ENCODE results near the gene ACBD7.

Gene ACBD7

DNA sequence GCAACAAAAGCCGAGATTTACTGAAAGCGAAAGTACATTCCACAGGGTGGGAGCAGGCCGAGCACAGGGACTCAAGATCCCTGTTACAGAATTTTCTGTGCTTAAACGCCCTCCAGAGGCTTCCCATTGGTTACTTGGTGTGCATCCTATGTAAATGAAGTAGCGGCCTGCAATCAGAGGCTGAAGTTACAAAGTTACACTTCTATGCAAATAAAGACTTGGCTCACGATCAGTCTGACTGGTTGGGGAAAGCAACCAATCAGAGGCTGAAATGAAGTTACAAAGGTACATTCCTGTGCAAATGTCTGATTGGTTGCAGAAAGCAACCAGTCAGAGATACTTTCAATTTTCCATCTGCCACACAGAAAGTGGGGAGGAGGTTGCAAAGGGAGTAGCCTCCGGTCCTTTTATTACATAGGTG is 4.1 kb downstream of the ACBD7 start:
- no peak for DNase-seq

DNA sequence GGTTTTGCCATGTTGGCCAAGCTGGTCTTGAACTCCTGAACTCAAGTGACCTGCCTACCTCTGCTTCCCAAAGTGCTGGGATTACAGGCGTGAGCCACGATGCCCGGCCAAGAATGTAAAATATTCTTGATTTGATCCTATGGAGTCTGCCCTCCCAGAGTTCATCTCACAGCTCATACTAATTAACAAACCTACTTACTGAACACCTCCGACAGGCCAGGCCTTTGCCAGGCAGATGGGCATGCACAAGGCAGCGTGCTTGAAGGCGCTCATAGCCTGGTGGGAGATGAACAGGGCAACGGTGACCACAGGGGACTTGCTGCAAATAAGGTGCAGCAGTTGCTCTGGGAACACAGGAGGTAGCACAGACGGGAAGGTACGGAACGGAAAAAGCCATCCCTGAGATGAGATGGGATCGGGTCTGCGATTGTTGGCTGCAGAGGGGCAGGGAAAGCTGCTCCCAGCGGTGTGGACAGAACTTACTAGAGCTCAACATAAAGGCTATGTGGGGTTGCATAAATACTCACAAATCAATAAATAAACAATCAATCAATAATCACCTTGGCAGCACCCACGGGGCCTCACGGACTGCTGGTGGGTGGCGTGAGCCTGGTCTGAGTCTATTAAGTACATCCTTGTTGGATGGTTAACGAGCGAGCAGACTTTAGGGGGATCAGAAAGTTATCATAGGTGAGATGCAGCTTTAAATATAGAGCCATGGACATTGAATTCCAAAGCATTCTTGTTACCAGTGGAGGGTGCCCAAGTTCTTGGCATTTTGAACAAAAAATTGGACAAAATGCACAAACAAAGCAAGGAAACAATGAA is 4.7 kb downstream of the ACBD7 start:
- DNase-seq, result no peak

DNA sequence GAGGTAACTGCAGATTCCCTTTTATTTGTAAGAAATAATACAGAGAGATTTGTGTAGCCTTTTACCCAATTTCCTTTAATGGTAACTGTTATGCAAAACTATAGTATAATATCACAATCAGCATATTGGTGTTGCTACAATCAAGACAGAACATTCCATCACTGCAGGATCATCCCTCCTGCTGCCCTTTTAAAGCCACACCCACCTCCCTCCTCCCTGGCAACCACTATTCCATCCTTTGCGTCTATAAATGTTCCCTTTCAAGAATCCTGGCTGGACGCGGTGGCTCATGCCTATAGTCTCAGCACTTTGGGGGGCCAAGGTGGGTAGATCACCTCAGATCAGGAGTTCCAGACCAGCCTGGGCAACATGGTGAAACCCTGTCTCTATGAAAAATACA is 13.2 kb downstream of the ACBD7 start:
- DNase-seq, result no peak

DNA sequence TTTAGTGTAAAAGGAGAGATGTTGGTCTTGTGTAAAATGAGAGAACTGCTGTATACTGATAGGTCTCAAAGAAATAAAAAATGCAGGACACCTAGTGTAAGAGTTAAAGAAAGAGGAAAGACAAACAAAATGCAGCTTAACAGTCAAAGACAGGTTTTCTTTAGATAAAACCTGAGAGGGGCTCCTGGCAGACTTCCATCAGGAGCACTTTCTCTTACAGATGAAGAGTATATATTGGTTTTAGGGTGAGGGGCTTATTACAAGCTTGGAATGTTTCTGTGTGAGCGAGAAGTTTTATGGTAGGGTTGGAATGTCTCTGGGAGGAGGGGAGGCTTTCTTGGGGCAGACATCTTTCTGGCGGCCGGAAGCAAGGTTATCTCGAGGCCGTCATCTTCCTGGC is 16.2 kb downstream of the ACBD7 start:
- no peak for DNase-seq

DNA sequence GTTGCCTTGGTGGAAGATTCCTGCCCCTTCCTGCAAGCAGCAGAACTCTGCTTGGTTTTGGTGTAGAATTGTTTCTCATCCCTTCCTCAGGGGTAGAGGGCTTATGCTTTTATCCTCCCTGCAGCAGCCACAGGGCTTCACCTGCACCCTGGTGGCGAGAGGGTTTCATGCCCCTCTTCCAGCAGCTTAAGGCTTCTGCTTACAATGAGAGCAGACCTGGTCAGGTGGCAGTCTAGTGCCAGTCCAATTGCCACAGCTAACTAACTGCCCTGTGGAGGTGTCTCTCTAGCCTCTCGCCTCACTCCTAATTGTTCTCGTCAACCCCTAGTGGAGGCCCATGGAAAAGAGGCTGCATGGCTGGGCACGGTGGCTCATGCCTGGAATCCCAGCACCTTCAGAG is 19.3 kb downstream of the ACBD7 start:
- no peak for DNase-seq

DNA sequence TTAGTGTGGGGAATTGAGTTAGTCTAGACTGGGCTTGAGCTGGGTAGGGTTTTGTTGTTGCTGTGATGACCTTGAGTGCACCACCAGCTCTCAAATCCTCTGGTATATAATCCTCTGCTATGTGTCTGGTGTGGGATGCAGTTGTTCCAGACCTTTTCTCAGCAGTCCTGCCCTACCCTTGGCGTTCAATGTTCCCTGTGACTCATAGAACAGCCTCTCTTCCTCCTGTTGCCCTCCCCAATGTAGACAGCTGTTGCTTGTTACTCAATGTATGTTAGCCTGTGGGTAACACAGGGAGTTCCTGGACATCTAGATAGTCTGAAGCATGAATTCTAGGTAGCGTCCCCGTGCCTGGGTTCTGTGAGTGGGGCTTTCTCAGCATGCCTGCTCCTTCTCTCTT is 19.8 kb downstream of the ACBD7 start:
- DNase-seq, result no peak

DNA sequence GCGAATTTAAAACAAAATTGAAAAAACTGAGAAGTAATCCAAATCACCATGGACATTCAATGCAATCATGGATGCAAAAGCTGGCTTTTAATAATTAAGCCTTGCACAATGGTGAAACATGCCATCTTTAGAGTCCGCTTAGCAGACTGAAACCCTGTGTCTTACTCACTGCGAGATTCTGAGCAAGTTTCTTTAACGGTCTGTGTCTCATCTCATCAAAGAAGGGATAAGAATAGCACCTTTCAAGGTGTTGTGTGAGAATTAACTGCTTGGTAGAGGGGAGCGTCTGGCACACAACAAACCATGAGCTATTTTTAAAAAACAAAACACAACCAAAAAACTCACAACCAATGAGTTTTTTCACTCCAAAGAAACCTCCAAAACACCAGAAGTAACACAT is 21.4 kb downstream of the ACBD7 start:
- no peak for DNase-seq

DNA sequence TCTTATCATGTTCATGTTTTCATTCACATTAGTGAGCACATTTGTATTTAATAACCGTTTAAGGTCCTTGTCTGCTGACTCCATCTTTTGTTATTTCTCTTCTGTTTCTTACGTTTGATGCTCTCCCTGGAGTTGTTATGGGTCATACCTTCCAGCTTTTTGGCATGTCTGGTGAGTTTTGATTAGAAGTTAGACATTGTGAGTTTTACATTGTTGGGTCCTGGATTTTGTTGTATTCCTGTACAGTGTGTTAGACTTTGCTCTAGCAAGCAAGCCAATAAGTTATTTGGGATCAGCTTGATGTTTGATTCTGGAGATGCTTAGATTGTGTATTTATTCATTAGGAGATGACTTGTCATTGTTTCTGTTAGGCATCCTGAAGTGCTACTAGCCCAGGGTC is 27.9 kb downstream of the ACBD7 start:
- DNase-seq, result no peak

DNA sequence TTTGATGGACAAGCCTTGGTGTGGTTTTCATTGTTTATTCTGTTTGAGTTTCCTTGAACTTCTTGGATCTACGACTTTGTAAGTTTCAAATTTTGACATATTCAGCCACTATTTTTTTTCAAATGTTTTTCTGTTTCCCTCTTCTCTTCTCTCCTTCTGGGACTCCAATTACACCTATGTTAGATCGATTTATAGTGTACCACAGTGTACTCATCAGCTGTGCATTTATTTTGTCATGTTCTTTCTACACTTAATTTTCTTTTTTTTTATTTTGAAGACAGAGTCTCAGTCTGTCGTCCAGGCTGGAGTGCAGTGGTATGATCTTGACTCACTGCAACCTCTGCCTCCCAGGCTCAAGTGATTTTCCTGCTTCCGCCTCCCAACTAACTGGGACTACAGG is 28.7 kb downstream of the ACBD7 start:
- no peak for DNase-seq

DNA sequence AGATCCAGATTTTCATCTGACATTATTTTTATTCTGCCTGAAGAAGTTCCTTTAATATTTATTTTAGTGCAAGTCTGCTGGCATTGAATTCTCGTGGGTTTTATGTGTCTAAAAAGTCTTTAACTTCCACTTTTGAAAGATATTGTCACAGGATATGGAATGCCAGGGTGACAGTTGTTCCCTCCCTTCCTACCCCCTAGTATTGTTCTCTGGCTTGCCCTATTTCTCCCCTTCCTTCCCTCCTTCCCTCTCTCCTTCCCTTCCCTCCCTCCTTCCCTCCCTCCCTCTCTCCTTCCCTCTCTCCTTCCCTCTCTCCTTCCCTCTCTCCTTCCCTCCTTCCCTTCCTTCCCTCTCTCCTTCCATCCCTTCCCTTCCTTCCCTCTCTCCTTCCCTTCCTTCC is 29.9 kb downstream of the ACBD7 start:
- no peak for DNase-seq

DNA sequence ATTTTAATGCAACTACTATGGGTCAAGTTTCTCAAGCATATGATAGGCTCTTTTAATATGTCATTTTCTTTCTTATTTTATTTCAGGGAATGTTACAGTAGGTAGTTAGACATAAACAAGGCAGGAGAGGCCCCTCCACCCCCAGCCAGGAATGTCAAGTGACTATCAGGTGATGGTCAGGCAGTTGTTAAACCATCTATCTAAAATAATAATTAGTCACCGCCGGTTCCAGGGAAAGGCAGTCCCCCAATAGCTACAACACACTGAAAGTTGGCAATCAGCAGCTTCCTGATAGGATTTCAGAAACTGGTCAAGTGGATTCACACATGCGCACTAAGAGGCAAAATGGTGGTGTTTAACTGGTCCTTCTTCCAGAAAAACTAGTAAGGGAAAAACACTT is 35.5 kb downstream of the ACBD7 start:
- DNase-seq, result no peak

DNA sequence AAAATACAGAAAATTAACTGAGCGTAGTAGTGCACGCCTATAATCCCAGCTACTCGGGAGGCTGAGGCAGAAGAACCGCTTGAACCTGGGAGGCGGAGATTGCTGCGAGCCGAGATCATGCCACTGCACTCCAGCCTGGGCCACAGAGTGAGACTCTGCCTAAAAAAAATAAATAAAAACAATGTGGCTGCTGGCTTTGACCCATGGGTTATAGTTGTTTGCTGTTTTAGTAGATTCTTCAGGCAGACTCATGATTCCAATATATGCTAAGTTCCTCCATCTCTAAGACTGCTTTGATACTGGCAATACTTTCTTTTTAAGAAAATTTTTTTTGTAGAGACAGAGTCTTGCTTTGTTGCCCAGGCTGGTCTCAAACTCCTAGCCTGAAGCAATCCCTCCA is 36.5 kb downstream of the ACBD7 start:
- DNase-seq, result no peak

DNA sequence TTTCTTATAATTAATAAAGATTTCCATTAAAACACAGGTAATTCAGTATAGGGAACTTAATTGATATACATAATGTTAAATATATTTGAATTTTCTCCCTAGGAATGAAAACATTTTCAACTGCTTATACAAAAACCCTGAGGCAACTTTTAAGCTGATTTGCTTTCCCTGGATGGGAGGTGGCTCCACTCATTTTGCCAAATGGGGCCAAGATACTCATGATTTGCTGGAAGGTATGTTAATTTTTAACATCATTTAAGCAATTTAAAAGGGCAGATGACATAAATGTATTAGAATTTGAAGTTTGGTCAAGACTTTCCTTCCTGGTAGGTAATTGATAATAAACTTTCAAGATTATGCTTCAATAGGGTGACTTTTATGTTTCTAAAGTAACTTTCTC is 39.0 kb downstream of the ACBD7 start:
- no peak for DNase-seq

DNA sequence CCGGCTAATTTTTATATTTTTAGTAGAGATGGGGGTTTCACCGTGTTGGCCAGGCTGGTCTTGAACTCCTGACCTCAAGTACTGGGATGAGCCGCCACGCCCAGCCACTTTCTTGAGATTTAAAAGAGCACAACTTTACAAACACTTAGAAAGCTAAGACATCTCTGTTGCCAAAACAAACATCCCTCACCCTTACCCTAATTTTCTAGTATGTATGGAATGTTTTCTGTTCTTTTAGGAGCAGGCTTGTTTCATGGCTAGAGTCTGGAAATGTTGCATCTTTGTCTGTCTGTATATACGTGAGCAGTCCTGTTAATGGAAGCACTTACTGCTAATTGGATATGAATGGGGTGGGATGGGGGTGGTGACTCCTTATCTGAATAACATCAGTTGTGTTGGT is 42.0 kb downstream of the ACBD7 start:
- DNase-seq, result no peak

DNA sequence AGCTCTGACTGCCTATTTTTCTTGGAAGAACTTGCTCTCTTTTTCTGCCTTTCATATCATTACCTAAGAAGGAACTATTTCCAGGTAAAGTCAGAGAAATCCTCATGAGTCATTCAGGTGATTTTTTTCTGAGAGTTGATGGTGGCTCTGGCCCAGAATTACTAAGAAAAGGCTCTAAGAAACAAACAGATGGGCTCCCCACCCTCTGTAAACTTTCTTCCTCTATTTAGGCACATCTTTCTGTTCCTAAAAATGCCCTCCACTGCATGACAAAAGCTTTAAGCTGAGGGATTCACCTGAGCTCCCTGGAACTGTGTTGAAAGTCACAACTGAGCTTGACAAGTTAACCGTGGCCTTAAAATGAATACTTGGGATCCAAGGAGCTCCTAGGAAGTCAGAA is 43.2 kb downstream of the ACBD7 start:
- DNase-seq, result no peak

DNA sequence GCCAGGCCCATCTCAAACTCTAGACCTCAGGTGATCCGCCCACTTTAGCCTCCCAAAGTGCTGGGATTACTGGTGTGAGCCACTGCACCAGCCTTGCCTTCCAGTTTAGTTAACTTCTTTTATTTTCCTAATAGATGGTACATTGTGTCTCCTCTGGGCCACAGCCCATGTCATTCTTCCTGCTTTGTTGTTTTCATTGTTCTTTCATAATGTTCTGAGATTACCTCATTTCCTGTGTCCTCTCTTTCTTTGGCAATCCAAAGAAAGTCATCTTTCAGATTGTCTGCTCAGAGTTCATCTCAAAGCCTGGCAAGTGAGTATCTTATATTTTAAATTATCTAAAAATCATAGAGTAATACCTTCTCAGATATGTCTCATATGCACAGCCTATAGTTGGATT is 44.9 kb downstream of the ACBD7 start, which contains the start of gene OLAH:
Gene OLAH (plus strand): TSS at position 270 of the 400 bp plus-strand sequence. CDS start 3,346 bp downstream, outside the sequence.
- no peak for DNase-seq

DNA sequence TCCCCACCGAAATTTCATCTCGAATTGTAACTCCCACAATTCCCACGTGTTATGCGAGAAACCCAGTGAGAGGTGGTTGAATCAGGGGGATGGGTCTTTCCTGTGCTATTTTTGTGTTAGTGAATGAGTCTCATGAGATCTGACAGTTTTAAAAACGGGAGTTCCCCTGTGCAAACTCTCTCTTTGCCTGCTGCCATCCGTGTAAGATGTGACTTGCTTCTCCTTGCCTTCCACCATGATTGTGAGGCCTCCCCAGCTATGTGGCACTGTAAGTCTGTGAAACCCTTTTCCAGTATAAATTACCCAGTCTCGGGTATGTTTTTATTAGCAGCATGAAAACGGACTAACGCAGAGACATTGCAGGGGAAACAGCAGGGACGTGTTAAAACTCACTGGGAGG is 50.2 kb downstream of the ACBD7 start:
- DNase-seq, result no peak

DNA sequence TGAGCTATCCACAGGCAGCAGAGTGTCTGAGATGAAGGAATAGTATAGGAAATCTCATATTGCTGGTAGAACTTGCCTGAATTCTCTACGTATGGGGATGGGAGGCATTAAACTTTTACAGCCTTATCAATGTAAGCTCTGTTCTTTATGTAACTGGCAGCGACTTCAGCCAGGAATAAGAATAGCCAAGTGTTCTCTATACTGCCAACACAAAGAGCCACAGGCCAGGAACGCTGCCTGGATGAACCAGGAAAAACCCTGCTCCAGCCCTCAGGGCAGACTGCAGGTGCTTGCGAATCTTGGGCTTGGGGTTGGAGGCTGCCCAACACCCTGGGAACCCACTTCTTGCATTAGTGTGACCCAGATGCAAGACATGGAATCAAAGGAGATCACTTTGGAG is 50.9 kb downstream of the ACBD7 start:
- no peak for DNase-seq

DNA sequence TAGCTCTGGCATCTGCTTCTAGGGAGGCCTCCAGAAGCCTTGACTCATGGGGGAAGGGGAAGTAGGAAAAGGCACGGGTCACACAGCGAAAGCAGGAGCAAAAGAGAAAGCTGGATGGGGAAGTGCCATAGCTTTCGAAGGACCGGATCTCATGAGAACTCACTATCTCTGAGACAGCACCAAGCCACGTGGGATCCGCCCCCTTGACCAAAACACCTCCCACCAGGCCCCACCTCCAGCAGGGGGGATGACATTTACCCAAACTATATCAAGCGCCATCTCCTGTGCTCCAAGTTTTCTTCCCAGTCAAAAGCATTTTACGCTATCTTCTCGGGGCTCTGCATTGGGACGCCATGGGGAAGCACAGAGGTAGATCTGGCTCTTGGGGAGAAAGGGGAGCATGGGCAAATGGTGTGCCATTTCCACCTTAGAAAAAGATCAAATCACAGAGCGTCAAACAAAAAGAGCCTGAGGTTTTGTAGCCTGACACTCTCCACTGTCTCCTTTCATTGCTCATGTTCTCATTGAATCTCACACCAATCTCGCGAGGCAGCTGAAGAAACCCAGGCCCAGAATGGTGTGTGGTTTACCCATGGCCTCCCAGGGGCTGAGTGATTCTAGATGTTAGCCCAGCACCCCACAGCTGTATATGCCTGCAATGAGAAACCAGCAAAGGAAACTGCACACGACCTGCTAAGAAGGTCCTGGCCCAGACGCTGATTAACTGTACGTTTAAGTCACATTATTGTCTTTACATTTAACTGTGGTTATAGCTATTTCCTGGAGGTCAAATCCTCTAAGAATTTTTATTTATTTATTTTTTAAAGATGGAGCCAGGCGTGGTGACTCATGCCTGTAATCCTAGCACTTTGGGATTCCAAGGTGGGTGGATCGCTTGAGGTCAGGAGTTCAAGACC is 52.9 kb downstream of the ACBD7 start:
- no peak for DNase-seq

DNA sequence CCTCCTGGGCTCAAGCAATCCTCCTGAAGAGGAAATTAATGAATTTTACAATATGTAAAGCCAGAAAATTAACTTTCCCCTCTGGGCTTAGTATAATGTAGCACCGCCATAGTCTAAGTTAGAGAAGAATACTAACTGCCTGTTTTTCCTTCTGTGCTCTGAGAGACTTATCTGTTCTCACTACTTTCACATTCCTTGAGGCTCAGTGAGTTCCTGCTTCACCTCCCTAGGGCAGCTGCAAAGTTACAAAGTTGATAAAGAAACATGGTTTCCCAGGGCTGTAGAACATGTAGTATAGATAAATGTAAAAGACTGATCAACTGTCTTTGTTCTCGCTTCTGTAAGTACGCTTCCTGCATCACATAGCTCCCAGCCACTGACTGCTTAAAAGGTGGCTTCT is 60.8 kb downstream of the ACBD7 start:
- no peak for DNase-seq

Data from activated naive CD4-positive, alpha-beta T cell treated with Interleukin-2 at 50 U/mL for 16 hours (primary cell).